H9 (cell line): Measurements from ENCODE around the gene COL5A2. TPM values are rescaled to one million over a fixed set of nuclear protein-coding genes. Genes with fewer than 3 reads are reported as not detected.

Experiments used
- DNase-seq: peaks from one replicate; pipeline ENCODE4 v3.0.0-alpha.2; 2017
- H2AFZ ChIP-seq: one replicate; pipeline ENCODE4 v1.6.1; 2013; ENCODE audit warnings: mild to moderate bottlenecking, low read length, control low read depth, moderate library complexity
- H2AK5ac ChIP-seq: 2 replicates; pipeline ENCODE4 v1.6.1; 2013; ENCODE audit warnings: low read length, control low read depth, mixed read lengths; ENCODE audit not compliant: insufficient read length
- H2BK120ac ChIP-seq: one replicate; pipeline ENCODE4 v1.6.1; 2013; ENCODE audit warnings: low read depth, mild to moderate bottlenecking, low read length, control low read depth, inconsistent platforms; ENCODE audit not compliant: poor library complexity, severe bottlenecking
- H2BK12ac ChIP-seq: 2 replicates; pipeline ENCODE4 v1.6.1; 2013; ENCODE audit warnings: low read length, control low read depth, mixed read lengths, low read depth; ENCODE audit not compliant: insufficient read length
- H2BK15ac ChIP-seq: 2 replicates; pipeline ENCODE4 v1.6.1; 2013; ENCODE audit warnings: low read depth, low read length, control low read depth
- H2BK20ac ChIP-seq: one replicate; pipeline ENCODE4 v1.6.1; 2013; ENCODE audit warnings: low read depth, mild to moderate bottlenecking, low read length, control low read depth, inconsistent platforms; ENCODE audit not compliant: poor library complexity, severe bottlenecking
- H2BK5ac ChIP-seq: 2 replicates; pipeline ENCODE4 v1.6.1; 2013; ENCODE audit warnings: low read length, control low read depth, mixed read lengths; ENCODE audit not compliant: insufficient read length
- H3K14ac ChIP-seq: 2 replicates; pipeline ENCODE4 v1.6.1; 2013; ENCODE audit warnings: low read length, control low read depth; ENCODE audit not compliant: insufficient read depth
- H3K18ac ChIP-seq: 2 replicates; pipeline ENCODE4 v1.6.1; 2013; ENCODE audit warnings: low read depth, mild to moderate bottlenecking, mixed read lengths, low read length, control low read depth; ENCODE audit not compliant: insufficient read length
- H3K23ac ChIP-seq: 2 replicates; pipeline ENCODE4 v1.6.1; 2013; ENCODE audit warnings: low read length, control low read depth, mixed read lengths, low read depth; ENCODE audit not compliant: insufficient read length
- H3K23me2 ChIP-seq: 2 replicates; pipeline ENCODE4 v1.6.1; 2013; ENCODE audit warnings: low read depth, mild to moderate bottlenecking, mixed read lengths, low read length, control low read depth; ENCODE audit not compliant: insufficient read length, poor library complexity, severe bottlenecking
- H3K27ac ChIP-seq: 2 replicates; pipeline ENCODE4 v1.5.1; 2013; ENCODE audit warnings: low read length, control low read depth, mixed read lengths, low read depth; ENCODE audit not compliant: insufficient read length
- H3K27me3 ChIP-seq: 2 replicates; pipeline ENCODE4 v1.6.1; 2013; ENCODE audit warnings: low read length, control low read depth, inconsistent platforms; ENCODE audit not compliant: insufficient read depth
- H3K4ac ChIP-seq: 2 replicates; pipeline ENCODE4 v1.6.1; 2013; ENCODE audit warnings: low read depth, mild to moderate bottlenecking, control low read depth, inconsistent platforms, low read length, moderate library complexity
- H3K4me1 ChIP-seq: 2 replicates; pipeline ENCODE4 v1.6.1; 2013; ENCODE audit warnings: low read length, control low read depth, inconsistent platforms; ENCODE audit not compliant: insufficient read depth
- H3K4me2 ChIP-seq: 2 replicates; pipeline ENCODE4 v1.6.1; 2013; ENCODE audit warnings: low read length, control low read depth, mixed read lengths; ENCODE audit not compliant: insufficient read length, insufficient read depth
- H3K56ac ChIP-seq: 2 replicates; pipeline ENCODE4 v1.6.1; 2013; ENCODE audit warnings: low read depth, mild to moderate bottlenecking, mixed read lengths, low read length, control low read depth; ENCODE audit not compliant: insufficient read length
- H3K79me1 ChIP-seq: 2 replicates; pipeline ENCODE4 v1.6.1; 2013; ENCODE audit warnings: low read depth, mild to moderate bottlenecking, moderate library complexity, low read length, control low read depth, inconsistent platforms; ENCODE audit not compliant: insufficient read depth, poor library complexity, severe bottlenecking
- H3K79me2 ChIP-seq: 2 replicates; pipeline ENCODE4 v1.6.1; 2013; ENCODE audit warnings: low read length, control low read depth, inconsistent platforms; ENCODE audit not compliant: insufficient read depth
- H3K9ac ChIP-seq: 2 replicates; pipeline ENCODE4 v1.6.1; 2013; ENCODE audit warnings: low read length, control low read depth, mixed read lengths; ENCODE audit not compliant: insufficient read length; ENCODE audit errors: extremely low read depth
- H3K9me3 ChIP-seq: one replicate; pipeline ENCODE4 v1.6.1; 2013; ENCODE audit warnings: low read depth, low read length, inconsistent platforms; ENCODE audit not compliant: control insufficient read depth
- H3T11ph ChIP-seq: one replicate; pipeline ENCODE4 v1.6.1; 2013; ENCODE audit warnings: mild to moderate bottlenecking, low read length, control low read depth, inconsistent platforms
- H4K20me1 ChIP-seq: one replicate; pipeline ENCODE4 v1.6.1; 2013; ENCODE audit not compliant: control insufficient read depth, insufficient read length, insufficient read depth
- H4K5ac ChIP-seq: 2 replicates; pipeline ENCODE4 v1.6.1; 2013; ENCODE audit warnings: low read depth, mild to moderate bottlenecking, mixed read lengths, low read length, control low read depth; ENCODE audit not compliant: insufficient read length
- H4K8ac ChIP-seq: replicated peaks from 2 replicates; pipeline ENCODE4 v1.6.1; 2013; ENCODE audit warnings: low read length, control low read depth, mixed read lengths, low read depth; ENCODE audit not compliant: insufficient read length
- H4K91ac ChIP-seq: 2 replicates; pipeline ENCODE4 v1.6.1; 2013; ENCODE audit warnings: low read depth, mild to moderate bottlenecking, moderate library complexity, mixed read lengths, low read length, control low read depth; ENCODE audit not compliant: insufficient read length
- H3K27ac Mint-ChIP-seq, 3 experiments: 2 replicates in 2 of 3; 3 replicates in 1 of 3; pipeline ENCODE4 v1.8.0; 2020 to 2021; ENCODE audit warnings: mixed read lengths in 3 of 3, mild to moderate bottlenecking in 1 of 3, moderate library complexity in 1 of 3
- H3K27me3 Mint-ChIP-seq: 2 replicates; pipeline ENCODE4 v1.8.0; 2021; ENCODE audit warnings: low read depth, mild to moderate bottlenecking, moderate library complexity, mixed read lengths
- H3K36me3 Mint-ChIP-seq, 3 experiments: 2 replicates in 2 of 3; 3 replicates in 1 of 3; pipeline ENCODE4 v1.8.0; 2020 to 2021; ENCODE audit warnings: low read depth in 3 of 3, mixed read lengths in 3 of 3; ENCODE audit not compliant: insufficient read depth in 1 of 3
- H3K4me1 Mint-ChIP-seq, 2 experiments: 2 replicates each; pipeline ENCODE4 v1.8.0; 2020; ENCODE audit warnings: mixed read lengths in 2 of 2
- H3K4me3 Mint-ChIP-seq, 2 experiments: 2 replicates in 1 of 2; 3 replicates in 1 of 2; pipeline ENCODE4 v1.8.0; 2020 to 2021; ENCODE audit warnings: mild to moderate bottlenecking in 2 of 2, mixed read lengths in 2 of 2, moderate library complexity in 1 of 2
- H3K9me3 Mint-ChIP-seq, 2 experiments: 2 replicates in 1 of 2; 3 replicates in 1 of 2; pipeline ENCODE4 v1.8.0; 2020; ENCODE audit warnings: mild to moderate bottlenecking in 2 of 2, mixed read lengths in 2 of 2, moderate library complexity in 1 of 2
- total RNA-seq: library from RNA; stranded (reverse); gene quantifications from 2 replicates; pipeline ENCODE4 v1.2.1, GENCODE V29; 2021
- TF ChIP-seq, protein P1 (sequence below): fragments of 200-600 bp; sonication (generic); conservative IDR thresholded peaks from 3 replicates; pipeline ENCODE4 v1.8.0; 2021; ENCODE audit warnings: antibody characterized with exemption, mild to moderate bottlenecking

COL5A2 gene
- total RNA-seq, 1 experiment from 2014 or later, result 10.5 TPM

DNA sequence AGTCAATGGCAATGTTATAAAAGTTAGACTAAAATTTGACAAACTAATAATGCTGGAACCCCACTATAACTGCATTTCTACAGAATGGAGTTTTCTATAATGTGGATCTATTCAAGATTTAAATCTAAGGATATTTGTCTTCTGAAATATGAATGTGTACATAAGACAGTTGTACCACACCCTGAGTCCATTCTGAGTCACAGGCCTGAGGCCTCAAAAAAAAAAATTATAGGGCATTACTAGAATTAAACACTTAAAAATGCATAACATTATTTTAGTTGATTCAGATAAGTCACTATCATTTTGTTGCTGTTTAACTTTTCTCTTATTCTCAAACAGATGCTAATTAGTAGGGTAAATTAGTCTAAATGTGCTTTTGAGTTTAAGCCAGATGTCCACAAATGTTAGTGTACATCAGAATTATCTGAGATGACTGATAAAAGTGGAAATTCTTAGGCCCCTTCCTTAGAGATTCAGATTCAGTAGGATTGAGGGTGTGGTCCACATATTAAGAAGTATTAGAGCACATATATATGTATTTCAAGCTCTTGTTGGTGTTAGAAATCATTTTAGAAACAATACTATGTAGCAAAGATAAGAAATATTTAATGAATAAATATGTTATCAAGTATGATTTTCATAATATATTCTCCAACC, 42.4 kb upstream of the COL5A2 start:
- Histone ChIP-seq H3K56ac (no peak overlapping the region), H2AK5ac (no peak overlapping the region), H2BK15ac (no peak overlapping the region), H2BK5ac (no peak overlapping the region), H3K14ac (no peak overlapping the region), H3K27ac (no peak overlapping the region), H2BK120ac (no peak overlapping the region), H3K9ac (no peak overlapping the region), H3K9me3 (no peaks in the 10 kb centered on the region), H3K4me2 (no peak overlapping the region), H3K18ac (no peak overlapping the region), H2BK12ac (no peak overlapping the region), H3K27me3 (no peaks in the 10 kb centered on the region), H4K8ac (no peak overlapping the region), H4K20me1 (no peaks in the 10 kb centered on the region), H3K23ac (no peak overlapping the region), H3K79me1 (no peaks in the 10 kb centered on the region), H3K23me2 (no peaks in the 10 kb centered on the region), H3K4me1 (peaks cover 5% of the 10 kb centered on the region; the same call in 1 of the 2 replicates), H4K91ac (no peak overlapping the region), H3K79me2 (no peaks in the 10 kb centered on the region), H3T11ph (no peak overlapping the region), H2AFZ (no peak overlapping the region), H4K5ac (no peak overlapping the region), H2BK20ac (no peak overlapping the region), H3K4ac (no peak overlapping the region)
- no peak overlapping the region for H3K27ac Mint-ChIP-seq
- no peaks in the 10 kb centered on the region for H3K9me3 Mint-ChIP-seq
- no peak overlapping the region for H3K4me3 Mint-ChIP-seq
- H3K36me3 Mint-ChIP-seq, result no peaks in the 10 kb centered on the region
- TF ChIP-seq, protein P1, sequence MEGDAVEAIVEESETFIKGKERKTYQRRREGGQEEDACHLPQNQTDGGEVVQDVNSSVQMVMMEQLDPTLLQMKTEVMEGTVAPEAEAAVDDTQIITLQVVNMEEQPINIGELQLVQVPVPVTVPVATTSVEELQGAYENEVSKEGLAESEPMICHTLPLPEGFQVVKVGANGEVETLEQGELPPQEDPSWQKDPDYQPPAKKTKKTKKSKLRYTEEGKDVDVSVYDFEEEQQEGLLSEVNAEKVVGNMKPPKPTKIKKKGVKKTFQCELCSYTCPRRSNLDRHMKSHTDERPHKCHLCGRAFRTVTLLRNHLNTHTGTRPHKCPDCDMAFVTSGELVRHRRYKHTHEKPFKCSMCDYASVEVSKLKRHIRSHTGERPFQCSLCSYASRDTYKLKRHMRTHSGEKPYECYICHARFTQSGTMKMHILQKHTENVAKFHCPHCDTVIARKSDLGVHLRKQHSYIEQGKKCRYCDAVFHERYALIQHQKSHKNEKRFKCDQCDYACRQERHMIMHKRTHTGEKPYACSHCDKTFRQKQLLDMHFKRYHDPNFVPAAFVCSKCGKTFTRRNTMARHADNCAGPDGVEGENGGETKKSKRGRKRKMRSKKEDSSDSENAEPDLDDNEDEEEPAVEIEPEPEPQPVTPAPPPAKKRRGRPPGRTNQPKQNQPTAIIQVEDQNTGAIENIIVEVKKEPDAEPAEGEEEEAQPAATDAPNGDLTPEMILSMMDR, result no peak
- no peaks in the 10 kb centered on the region for H3K27me3 Mint-ChIP-seq
- no peak for DNase-seq
- peaks cover 12 to 26% of the 10 kb centered on the region in 2 experiments for H3K4me1 Mint-ChIP-seq
